NCI-H510A treated with DMSO at 0.1 percent for 48 hours (cell line): ENCODE data around the gene OR13J1.

Experiments
- DNase-seq: peaks from one replicate; lab custom pipeline; 2025; lab: John Stamatoyannopoulos, UW

The OR13J1 gene

GRCh38 chr9:35858458-35858857 lies 11.7 kb downstream of the OR13J1 start:
- no peak for DNase-seq

- DNase-seq: no peak
Measured at GRCh38 chr9:35856882-35857281, 13.3 kb downstream of the OR13J1 start.

- no peak for DNase-seq
Measured at GRCh38 chr9:35856206-35856605, 14.0 kb downstream of the OR13J1 start.

GRCh38 chr9:35854091-35854762 lies 16.0 kb downstream of the OR13J1 start:
- DNase-seq: no peak

- no peak for DNase-seq
Measured at GRCh38 chr9:35852876-35853865, 17.0 kb downstream of the OR13J1 start.

GRCh38 chr9:35852267-35852815 lies 17.9 kb downstream of the OR13J1 start:
- DNase-seq: no peak

- no peak for DNase-seq
Measured at GRCh38 chr9:35847792-35848572, 22.2 kb downstream of the OR13J1 start.

- no peak for DNase-seq
Measured at GRCh38 chr9:35845824-35846771, 24.1 kb downstream of the OR13J1 start.

GRCh38 chr9:35844628-35845270 lies 25.5 kb downstream of the OR13J1 start:
- no peak for DNase-seq

- no peak for DNase-seq
Measured at GRCh38 chr9:35842795-35843194, 27.4 kb downstream of the OR13J1 start.

- DNase-seq: no peak
Measured at GRCh38 chr9:35842020-35842745, 28.0 kb downstream of the OR13J1 start.

GRCh38 chr9:35841645-35841900 lies 28.6 kb downstream of the OR13J1 start:
- no peak for DNase-seq

- DNase-seq: no peak
Measured at GRCh38 chr9:35840881-35841644, 29.1 kb downstream of the OR13J1 start.

GRCh38 chr9:35839926-35840325 lies 30.3 kb downstream of the OR13J1 start:
- DNase-seq: no peak

GRCh38 chr9:35836595-35836994 lies 33.6 kb downstream of the OR13J1 start:
- DNase-seq: no peak

GRCh38 chr9:35835766-35836165 lies 34.4 kb downstream of the OR13J1 start:
- DNase-seq: no peak

GRCh38 chr9:35835216-35835632 lies 35.0 kb downstream of the OR13J1 start:
- DNase-seq: no peak

- DNase-seq: no peak
Measured at GRCh38 chr9:35834260-35835215, 35.7 kb downstream of the OR13J1 start.
